ENCODE data around the gene MTMR10. TPM values are rescaled to one million over a fixed set of nuclear protein-coding genes. Genes with fewer than 3 reads are reported as not detected.

Gene MTMR10
- total and polyA plus RNA-seq, 7 experiments from 2014 or later: 4.0 to 50.8 (median 33.2) TPM

GRCh38 chr15:30913761-30914160 is 77.7 kb downstream of the MTMR10 start:
- Histone ChIP-seq H3K27ac (ENCODE audit: low read depth, low read length) (no peak overlapping the region), H3K9me3 (ENCODE audit: control insufficient read depth in 2 of 3, low read length in 3 of 3) (no peaks in the 10 kb centered on the region), H3K36me3 (ENCODE audit: control insufficient read depth in 2 of 3, insufficient read depth in 3 of 3, low read length in 3 of 3) (peaks cover 0 to 68% (median 3%) of the 10 kb centered on the region in 3 experiments), H3K4me3 (ENCODE audit: low read length) (no peak overlapping the region), H3K27me3 (ENCODE audit: control insufficient read depth in 2 of 2, insufficient read depth in 2 of 2, low read length in 2 of 2) (no peaks in the 10 kb centered on the region), H3K4me1 (ENCODE audit: control insufficient read depth in 2 of 2, insufficient read depth in 2 of 2, low read length in 2 of 2) (no peaks in the 10 kb centered on the region)
- Mint-ChIP-seq H3K27ac (peak overlapping the region in 1 of 9 donors; percentile 64), H3K36me3 (peaks cover 10 to 32% (median 17%) of the 10 kb centered on the region in 5 donors), H3K4me1 (peaks cover 10 to 27% (median 21%) of the 10 kb centered on the region in 7 donors), H3K27me3 (no peaks in the 10 kb centered on the region), H3K9me3 (peaks cover 0 to 2% (median 0%) of the 10 kb centered on the region in 11 donors), H3K4me3 (no peak overlapping the region)
- ATAC-seq: no peak
- no peak for DNase-seq
- intact Hi-C loops (cut with micrococcal nuclease): no loop called here
- ChIA-PET POLR2A (no interaction called here), CTCF (no interaction called here)

- intact Hi-C loops (cut with micrococcal nuclease): loop anchor here (10.0 kb wide), 2 partner anchors 62 to 418 kb away; partner anchors contain the start of gene KLF13 (in 1 of the 2)
- peaks cover 23 to 70% (median 48%) of the 10 kb centered on the region in 7 donors for H3K4me1 Mint-ChIP-seq
- CTCF ChIA-PET: no interaction called here
Observed at GRCh38 chr15:30906366-30906765, 85.1 kb downstream of the MTMR10 start.

GRCh38 chr15:30905821-30906220 is 85.6 kb downstream of the MTMR10 start:
- ATAC-seq: no peak
- no peaks in the 10 kb centered on the region for H3K4me1 ChIP-seq (ENCODE audit: control insufficient read depth in 2 of 2, insufficient read depth in 2 of 2, low read length in 2 of 2)
- H3K36me3 ChIP-seq (ENCODE audit: control insufficient read depth in 2 of 3, insufficient read depth in 3 of 3, low read length in 3 of 3): peaks cover 0 to 18% (median 0%) of the 10 kb centered on the region in 3 experiments
- H3K27me3 ChIP-seq (ENCODE audit: control insufficient read depth in 2 of 2, insufficient read depth in 2 of 2, low read length in 2 of 2): no peaks in the 10 kb centered on the region
- peaks cover 23 to 70% (median 48%) of the 10 kb centered on the region in 7 donors for H3K4me1 Mint-ChIP-seq
- H3K9me3 Mint-ChIP-seq: peaks cover 0 to 6% (median 0%) of the 10 kb centered on the region in 11 donors
- DNase-seq: no peak
- no peaks in the 10 kb centered on the region for H3K27me3 Mint-ChIP-seq
- peak overlapping the region in 2 of 9 donors; percentile 5 to 7 for H3K27ac Mint-ChIP-seq
- ChIA-PET CTCF (no interaction called here), POLR2A (no interaction called here)
- H3K4me3 Mint-ChIP-seq: peak overlapping the region in 5 of 10 donors; percentile 1 to 79 (median 18)
- peaks cover 10 to 38% (median 21%) of the 10 kb centered on the region in 5 donors for H3K36me3 Mint-ChIP-seq
- no peak overlapping the region for H3K27ac ChIP-seq (ENCODE audit: low read depth, low read length)
- no peak overlapping the region for H3K4me3 ChIP-seq (ENCODE audit: low read length)
- intact Hi-C loops (cut with micrococcal nuclease): loop anchor here (10.0 kb wide), 2 partner anchors 61 to 419 kb away; partner anchors contain the start of gene KLF13 (in 1 of the 2)
- H3K9me3 ChIP-seq (ENCODE audit: control insufficient read depth in 2 of 3, low read length in 3 of 3): no peaks in the 10 kb centered on the region

More at GRCh38 chr15:30906366-30906765, 85.1 kb downstream of the MTMR10 start:
- Mint-ChIP-seq H3K9me3 (peaks cover 0 to 6% (median 0%) of the 10 kb centered on the region in 11 donors), H3K27me3 (no peaks in the 10 kb centered on the region), H3K4me3 (peak overlapping the region in 2 of 10 donors; percentile 1 to 39), H3K36me3 (peaks cover 10 to 39% (median 21%) of the 10 kb centered on the region in 5 donors), H3K27ac (no peak overlapping the region)
- POLR2A ChIA-PET: no interaction called here
- Histone ChIP-seq H3K27ac (ENCODE audit: low read depth, low read length) (no peak overlapping the region), H3K4me1 (ENCODE audit: control insufficient read depth in 2 of 2, insufficient read depth in 2 of 2, low read length in 2 of 2) (no peaks in the 10 kb centered on the region), H3K27me3 (ENCODE audit: control insufficient read depth in 2 of 2, insufficient read depth in 2 of 2, low read length in 2 of 2) (no peaks in the 10 kb centered on the region), H3K36me3 (ENCODE audit: control insufficient read depth in 2 of 3, insufficient read depth in 3 of 3, low read length in 3 of 3) (peaks cover 0 to 18% (median 0%) of the 10 kb centered on the region in 3 experiments), H3K4me3 (ENCODE audit: low read length) (no peak overlapping the region), H3K9me3 (ENCODE audit: control insufficient read depth in 2 of 3, low read length in 3 of 3) (no peaks in the 10 kb centered on the region)
- DNase-seq: no peak
- ATAC-seq: no peak

- peaks cover 0 to 11% (median 0%) of the 10 kb centered on the region in 3 experiments for H3K36me3 ChIP-seq (ENCODE audit: control insufficient read depth in 2 of 3, insufficient read depth in 3 of 3, low read length in 3 of 3)
- H3K4me3 ChIP-seq (ENCODE audit: low read length): peak overlapping the region; percentile 96
- no peaks in the 10 kb centered on the region for H3K4me1 ChIP-seq (ENCODE audit: control insufficient read depth in 2 of 2, insufficient read depth in 2 of 2, low read length in 2 of 2)
- Mint-ChIP-seq H3K4me1 (peaks cover 23 to 67% (median 45%) of the 10 kb centered on the region in 7 donors), H3K4me3 (peak overlapping the region; percentile 4 to 100 (median 93)), H3K27me3 (no peaks in the 10 kb centered on the region), H3K36me3 (peaks cover 10 to 36% (median 21%) of the 10 kb centered on the region in 5 donors), H3K9me3 (peaks cover 0 to 6% (median 0%) of the 10 kb centered on the region in 11 donors), H3K27ac (peak overlapping the region in 1 of 9 donors; percentile 24)
- no peaks in the 10 kb centered on the region for H3K9me3 ChIP-seq (ENCODE audit: control insufficient read depth in 2 of 3, low read length in 3 of 3)
- no peak overlapping the region for H3K27ac ChIP-seq (ENCODE audit: low read depth, low read length)
- DNase-seq: no peak
- ChIA-PET CTCF (interaction anchor here (0.6 to 1.0 kb wide), 2 partner anchors 138 to 584 kb away, joined by 3 to 4 read pairs; no protein-coding TSS in a partner anchor), POLR2A (no interaction called here)
- no peak for ATAC-seq
- intact Hi-C loops (cut with micrococcal nuclease): loop anchor here (10.0 kb wide), 2 partner anchors 60 to 420 kb away; partner anchors contain the start of gene KLF13 (in 1 of the 2)
- no peaks in the 10 kb centered on the region for H3K27me3 ChIP-seq (ENCODE audit: control insufficient read depth in 2 of 2, insufficient read depth in 2 of 2, low read length in 2 of 2)
Observed at GRCh38 chr15:30904812-30905211, 86.6 kb downstream of the MTMR10 start.

- Histone ChIP-seq H3K4me3 (ENCODE audit: low read length) (peak within 1 kb of the TSS; percentile 96), H3K36me3 (ENCODE audit: control insufficient read depth in 2 of 3, insufficient read depth in 3 of 3, low read length in 3 of 3) (no peaks in the 10 kb centered on the region), H3K4me1 (ENCODE audit: control insufficient read depth in 2 of 2, insufficient read depth in 2 of 2, low read length in 2 of 2) (no peaks in the 10 kb centered on the region), H3K27ac (ENCODE audit: low read depth, low read length) (peak within 1 kb of the TSS; percentile 47), H3K9me3 (ENCODE audit: control insufficient read depth in 2 of 3, low read length in 3 of 3) (no peaks in the 10 kb centered on the region), H3K27me3 (ENCODE audit: control insufficient read depth in 2 of 2, insufficient read depth in 2 of 2, low read length in 2 of 2) (no peaks in the 10 kb centered on the region)
- H3K9me3 Mint-ChIP-seq: peaks cover 0 to 6% (median 0%) of the 10 kb centered on the region in 11 donors
- peaks cover 19 to 59% (median 37%) of the 10 kb centered on the region in 7 donors for H3K4me1 Mint-ChIP-seq
- no peaks in the 10 kb centered on the region for H3K27me3 Mint-ChIP-seq
- H3K36me3 Mint-ChIP-seq: peaks cover 5 to 28% (median 16%) of the 10 kb centered on the region in 5 donors
- ATAC-seq: peak; percentile 92
- ChIA-PET POLR2A (interaction anchor here (0.6 to 0.7 kb wide), 3 partner anchors 9 to 568 kb away, joined by 3 to 5 read pairs (median 4); no protein-coding TSS in a partner anchor), CTCF (interaction anchor here (0.7 to 1.0 kb wide), 2 partner anchors 20 to 585 kb away, joined by 3 read pairs; no protein-coding TSS in a partner anchor)
- intact Hi-C loops (cut with micrococcal nuclease): loop anchor here (1.0 to 10.0 kb wide), 4 partner anchors 21 to 421 kb away; partner anchors contain the start of genes KLF13 (in 1 of the 2) and MTMR10 (in 1 of the 2)
- H3K4me3 Mint-ChIP-seq: peak within 1 kb of the TSS; percentile 93 to 100 (median 96)
- peak within 1 kb of the TSS; percentile 75 to 93 (median 88) for H3K27ac Mint-ChIP-seq
- DNase-seq: peak; percentile 52 to 81 (median 68)
Observed at GRCh38 chr15:30903497-30904187, 87.8 kb downstream of the MTMR10 start, which contains the start of gene FAN1. TSS of gene FAN1 (plus strand) at chr15:30903915. CDS start at chr15:30904664, 749 bp downstream.

- Mint-ChIP-seq H3K4me3 (peak overlapping the region in 4 of 10 donors; percentile 42 to 100 (median 70)), H3K27me3 (no peaks in the 10 kb centered on the region), H3K36me3 (peaks cover 5 to 19% (median 12%) of the 10 kb centered on the region in 5 donors), H3K4me1 (peaks cover 19 to 47% (median 35%) of the 10 kb centered on the region in 7 donors), H3K9me3 (peaks cover 0 to 6% (median 0%) of the 10 kb centered on the region in 11 donors), H3K27ac (peak overlapping the region in 1 of 9 donors; percentile 52)
- no peaks in the 10 kb centered on the region for H3K9me3 ChIP-seq (ENCODE audit: control insufficient read depth in 2 of 3, low read length in 3 of 3)
- no peaks in the 10 kb centered on the region for H3K27me3 ChIP-seq (ENCODE audit: control insufficient read depth in 2 of 2, insufficient read depth in 2 of 2, low read length in 2 of 2)
- no peak overlapping the region for H3K4me3 ChIP-seq (ENCODE audit: low read length)
- ChIA-PET CTCF (no interaction called here), POLR2A (no interaction called here)
- H3K4me1 ChIP-seq (ENCODE audit: control insufficient read depth in 2 of 2, insufficient read depth in 2 of 2, low read length in 2 of 2): no peaks in the 10 kb centered on the region
- intact Hi-C loops (cut with micrococcal nuclease): loop anchor here (2.0 to 10.0 kb wide), 3 partner anchors 19 to 423 kb away; partner anchors contain the start of gene KLF13 (in 1 of the 2)
- H3K36me3 ChIP-seq (ENCODE audit: control insufficient read depth in 2 of 3, insufficient read depth in 3 of 3, low read length in 3 of 3): no peaks in the 10 kb centered on the region
- ATAC-seq: no peak
- no peak for DNase-seq
- H3K27ac ChIP-seq (ENCODE audit: low read depth, low read length): no peak overlapping the region
Observed at GRCh38 chr15:30901889-30902288, 89.5 kb downstream of the MTMR10 start.

Measured in naive thymus-derived CD4-positive, alpha-beta T cell (primary cell).